ENCODE measurements around the gene CST4.
"Not testable (repeated sequence)": the region's sequence is repeated elsewhere in the genome, so short reads cannot be mapped to it uniquely, and the experiment has no call there.

The CST4 gene

DNA sequence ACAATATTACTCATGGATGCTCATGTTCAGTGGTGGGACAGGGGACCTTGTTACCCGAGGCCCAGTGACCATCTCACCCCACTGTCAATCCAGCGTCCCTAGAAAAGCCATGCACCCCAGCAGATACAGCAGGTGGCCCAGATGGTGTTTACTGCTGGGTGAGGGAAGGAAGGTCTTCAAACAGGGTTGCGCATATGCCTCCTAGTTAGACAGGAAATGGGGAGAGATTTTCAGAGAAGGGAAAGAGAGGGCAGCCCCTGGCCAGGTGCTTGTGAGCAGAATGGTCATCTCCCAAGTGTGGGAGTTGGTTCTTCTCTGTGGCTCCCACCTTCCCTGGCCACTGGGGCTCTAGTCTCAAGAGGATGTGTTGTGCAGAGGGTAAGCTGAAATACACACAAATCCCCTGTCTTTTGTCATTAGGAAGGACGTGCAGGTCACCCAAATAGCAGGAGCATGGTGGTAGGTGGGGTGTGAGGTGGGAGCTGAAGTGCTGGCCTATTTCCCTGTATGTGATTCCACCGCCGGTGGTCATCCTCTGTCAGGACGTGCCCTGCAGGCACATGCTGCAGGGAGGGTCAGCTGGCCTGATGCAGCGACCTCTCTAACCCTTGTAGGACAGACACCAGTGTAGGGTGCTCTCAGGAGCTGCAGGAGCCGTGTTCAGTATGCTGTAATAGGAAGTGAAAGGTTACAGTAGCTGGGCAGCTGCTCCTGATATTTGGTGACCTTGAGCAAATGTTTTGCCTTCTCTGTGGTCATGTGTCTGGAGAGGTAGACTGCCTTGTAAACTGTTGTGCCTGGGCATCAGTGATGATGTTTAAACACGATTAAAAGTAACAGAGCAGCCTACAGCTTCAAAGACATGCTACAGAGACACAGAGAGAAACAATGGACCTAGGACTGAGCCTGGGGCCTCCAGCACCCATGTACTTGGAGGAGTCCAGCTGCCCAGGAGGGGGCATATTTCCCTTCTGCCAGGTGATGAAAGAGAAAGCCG, 47.9 kb downstream of the CST4 start:
- DNase-seq (ENCODE audit: low spot score) = no peak

DNA sequence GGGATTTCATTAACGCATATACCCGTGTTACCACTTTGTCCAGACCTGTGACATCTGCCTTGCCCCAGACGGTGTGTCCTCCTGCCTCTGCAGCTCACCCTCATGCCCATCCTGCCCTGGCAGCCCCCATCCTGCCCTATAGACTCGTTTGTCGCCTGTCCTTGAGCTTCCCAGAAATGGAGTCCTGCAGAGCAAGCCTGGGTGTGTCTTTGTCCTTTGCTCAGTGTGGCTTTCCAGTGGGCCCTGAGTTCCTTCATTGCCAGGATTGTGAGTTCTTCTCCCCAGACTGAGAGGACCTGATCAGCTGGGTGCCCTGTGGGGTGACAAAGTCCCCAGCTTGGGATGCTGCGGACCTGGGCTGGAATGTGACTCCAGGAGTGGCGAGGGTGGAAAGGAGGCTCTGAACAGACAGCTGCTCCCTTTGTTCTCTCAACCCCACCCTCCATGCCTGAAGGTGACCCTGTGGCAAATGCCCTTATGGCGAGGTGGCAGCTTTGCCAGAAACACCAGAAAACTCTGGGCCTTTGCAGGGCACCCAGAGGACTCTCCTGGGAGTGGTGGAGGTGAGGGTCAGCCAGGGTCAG, 48.7 kb downstream of the CST4 start:
- no peak for DNase-seq (ENCODE audit: low spot score)

DNA sequence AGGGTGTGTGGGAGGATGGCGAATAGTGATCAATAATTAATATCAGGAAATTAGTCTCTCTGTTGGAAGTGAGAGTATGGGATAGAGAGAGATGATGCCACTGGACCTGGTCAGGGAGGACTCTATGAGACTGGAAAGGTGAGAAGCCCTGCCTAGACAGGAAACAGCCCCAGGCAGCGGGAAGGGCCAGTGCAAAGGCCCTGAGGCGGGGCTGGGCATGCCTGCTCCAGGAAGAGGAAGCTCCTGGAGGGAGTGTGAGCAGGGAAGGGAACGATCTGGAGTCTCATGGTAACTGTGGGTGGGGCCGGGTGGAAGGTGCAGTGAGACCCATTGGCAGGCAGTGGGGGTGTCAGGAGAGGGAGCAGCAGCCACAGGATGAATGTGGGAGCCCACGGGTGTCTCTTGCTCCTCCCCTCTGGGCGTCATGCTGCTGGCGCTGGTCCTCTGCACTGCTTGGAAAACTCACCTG, 49.3 kb downstream of the CST4 start:
- DNase-seq (ENCODE audit: low spot score) = no peak

DNA sequence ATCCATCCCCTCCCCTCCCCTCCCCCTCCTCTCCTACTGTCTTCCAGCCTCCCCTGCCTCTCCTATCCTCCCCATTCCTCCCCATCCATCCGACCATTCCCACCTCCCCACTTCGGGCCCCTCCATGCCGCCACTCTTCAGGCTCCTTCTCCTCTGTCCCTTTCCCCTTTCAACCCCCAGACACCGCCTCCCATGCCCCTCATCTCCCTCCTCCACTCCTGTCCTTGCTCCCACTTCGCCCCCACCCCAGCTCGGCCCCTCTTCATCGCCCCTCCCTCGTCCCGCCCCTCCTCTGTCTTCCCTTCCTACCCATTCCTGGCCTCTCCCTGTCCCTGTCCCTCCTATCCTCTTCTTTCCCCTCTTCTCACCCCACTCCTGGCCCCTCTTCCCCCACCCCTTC, 50.5 kb downstream of the CST4 start:
- DNase-seq (ENCODE audit: low spot score) = no peak

DNA sequence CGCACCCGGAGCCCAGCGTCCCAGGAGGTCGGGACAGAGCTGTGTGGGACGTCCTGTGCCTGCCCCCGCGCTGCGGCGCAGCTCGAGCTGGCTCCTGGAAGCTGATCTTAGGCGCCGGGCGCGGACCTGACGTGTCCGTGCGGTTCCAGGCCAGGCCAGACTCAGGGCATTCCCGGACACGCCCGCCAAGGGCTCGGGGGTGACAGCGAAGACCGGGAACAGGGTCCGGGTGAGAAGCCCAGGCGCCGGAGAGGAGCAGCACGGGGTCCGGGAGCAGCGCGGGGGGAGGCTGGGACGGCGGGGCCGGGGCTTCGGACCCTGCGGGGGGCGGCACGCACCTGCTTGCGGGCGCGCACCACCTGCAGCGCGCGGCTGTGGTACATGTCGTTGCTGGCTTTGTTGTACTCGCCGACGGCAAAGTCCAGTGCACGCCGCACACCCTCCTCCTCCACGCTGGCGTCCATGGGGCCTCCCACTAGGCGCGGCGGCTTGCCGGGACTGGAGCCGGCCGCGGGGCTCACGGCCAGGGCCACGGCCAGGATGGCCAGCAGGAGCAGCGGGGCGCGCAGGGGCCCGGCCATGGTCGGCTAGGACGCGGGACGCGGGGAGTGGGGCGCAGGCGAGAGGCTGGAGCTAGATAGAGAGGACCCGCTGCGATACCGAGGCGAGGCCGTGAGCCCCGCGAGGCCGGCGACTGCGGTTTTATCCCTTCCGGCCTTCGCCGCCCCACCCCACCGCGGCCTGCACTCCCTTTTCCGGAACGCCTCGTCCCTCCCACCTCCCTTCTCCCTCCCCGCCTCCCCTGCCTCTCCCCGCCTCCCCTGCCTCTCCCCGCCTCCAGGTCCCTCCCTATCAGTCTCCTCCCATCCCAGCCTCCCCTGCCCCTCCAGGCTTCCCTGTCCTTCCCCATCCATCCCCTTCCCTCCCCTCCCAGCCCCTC, 51.3 kb downstream of the CST4 start, which contains the start of gene CST3:
CST3 (minus strand) TSS at position 674 of the 940 bp plus-strand sequence; CDS start at position 581, 93 bp downstream.
- DNase-seq (ENCODE audit: low spot score) = peak; percentile 93

DNA sequence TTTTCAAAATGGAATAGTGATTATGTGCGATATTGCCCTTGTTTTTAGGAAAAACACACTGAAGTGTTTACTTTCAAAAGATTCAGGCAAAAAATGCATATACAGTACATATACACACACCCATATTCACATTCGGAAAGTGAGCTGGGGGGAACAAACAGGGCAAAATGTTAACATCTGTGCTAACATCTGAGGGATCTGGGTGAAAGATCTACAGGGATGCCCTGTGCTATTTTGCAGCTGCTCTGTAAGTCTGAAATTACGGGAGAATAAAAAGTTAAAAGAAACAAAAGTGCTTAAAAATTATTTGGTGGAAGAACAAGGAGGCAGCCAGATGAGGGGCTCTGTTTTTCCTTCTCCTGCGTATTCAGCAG, 51.9 kb downstream of the CST4 start:
- DNase-seq (ENCODE audit: low spot score) = no peak

DNA sequence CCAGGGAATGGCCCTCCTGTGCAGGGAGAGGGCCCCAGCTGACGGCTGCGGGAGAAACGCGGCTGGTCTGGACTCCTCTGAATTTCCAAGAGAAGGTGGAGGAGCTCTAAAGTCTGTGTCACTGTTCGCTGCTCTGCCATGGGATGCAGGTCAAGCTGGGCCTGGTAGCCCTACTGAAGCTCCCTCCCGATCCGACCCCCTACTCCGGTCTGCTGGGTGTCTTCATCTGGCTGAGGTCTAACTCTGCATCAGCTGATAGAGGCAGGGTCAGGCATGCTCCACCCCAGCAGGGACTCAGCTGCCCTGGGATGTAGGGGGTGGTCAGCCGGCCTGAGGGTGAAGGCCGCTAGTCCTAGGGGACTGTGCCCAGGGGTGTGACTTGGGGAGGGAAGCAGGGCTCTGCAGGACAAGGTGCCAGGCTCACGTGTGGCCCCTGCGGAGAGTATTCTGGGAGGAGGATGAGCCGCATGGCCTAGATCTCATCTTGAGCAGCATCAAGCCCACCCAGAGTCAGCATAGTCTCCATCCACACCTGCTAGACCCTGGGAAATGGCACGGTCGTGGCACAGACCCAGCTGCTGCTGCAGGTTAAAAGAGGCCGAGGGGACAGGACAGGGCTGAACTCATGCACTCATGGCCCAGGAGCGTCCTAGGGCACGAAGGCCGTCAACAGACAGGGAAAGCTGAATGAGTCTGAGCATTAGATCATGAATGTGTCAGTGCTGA, 52.5 kb downstream of the CST4 start:
- no peak for DNase-seq (ENCODE audit: low spot score)

DNA sequence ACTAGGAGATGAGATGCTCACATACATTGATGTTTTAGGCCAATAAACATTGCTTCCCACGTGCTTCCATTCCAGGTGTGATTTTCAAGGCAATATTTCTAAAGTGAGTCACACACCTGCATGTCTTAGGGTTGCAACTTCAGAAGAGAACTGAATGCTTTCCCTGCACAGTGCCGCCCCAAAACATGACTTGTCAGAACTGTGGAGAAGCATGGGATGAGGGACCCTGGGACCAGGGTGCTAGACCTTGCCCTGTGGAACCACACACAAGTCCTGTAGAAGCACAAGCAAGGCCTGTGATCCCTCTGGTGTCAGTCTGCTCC, 53.1 kb downstream of the CST4 start:
- not testable (repeated sequence) for DNase-seq (ENCODE audit: low spot score)
